Keratinocyte (primary cell): ENCODE measurements around the gene NUP160.

ENCODE experiments used
- EZH2 ChIP-seq: IDR thresholded peaks from one replicate; pipeline ENCODE4 v1.6.1; 2012; ENCODE audit warnings: inconsistent platforms, mild to moderate bottlenecking, low read length, moderate library complexity
- TF ChIP-seq, protein P1 (sequence below), 3 experiments: IDR thresholded peaks in 1 of 3; conservative IDR thresholded peaks in 1 of 3; optimal IDR thresholded peaks in 1 of 3; 2 replicates in 2 of 3; 3 replicates in 1 of 3; pipeline versions ENCODE3 to v1.5.1; 2011; ENCODE audit warnings: low read length in 3 of 3, mild to moderate bottlenecking in 3 of 3, moderate library complexity in 2 of 3, control low read depth in 1 of 3, inconsistent platforms in 1 of 3; ENCODE audit not compliant: insufficient read depth in 2 of 3; ENCODE audit errors: extremely low read depth in 1 of 3

DNA sequence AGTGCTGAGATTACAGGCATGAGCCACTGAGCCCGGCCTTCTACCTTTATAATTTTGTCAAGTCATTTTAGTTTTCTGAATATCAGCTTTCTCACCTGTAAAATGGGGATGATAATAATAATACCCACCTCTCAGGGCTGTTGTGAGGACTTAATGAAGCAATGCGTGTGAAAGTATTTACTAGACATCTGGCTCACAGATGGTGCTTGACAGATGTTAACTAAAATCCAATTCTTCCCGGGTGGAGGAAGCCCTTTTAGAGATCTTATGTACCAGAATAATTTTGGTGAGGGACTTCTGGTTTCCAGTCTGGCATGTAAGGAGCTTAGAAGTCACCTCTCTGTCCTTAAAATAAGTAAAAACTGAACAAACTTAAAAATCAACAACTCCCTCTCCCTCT lies 43.7 kb upstream of the NUP160 start:
- TF ChIP-seq, protein P1, sequence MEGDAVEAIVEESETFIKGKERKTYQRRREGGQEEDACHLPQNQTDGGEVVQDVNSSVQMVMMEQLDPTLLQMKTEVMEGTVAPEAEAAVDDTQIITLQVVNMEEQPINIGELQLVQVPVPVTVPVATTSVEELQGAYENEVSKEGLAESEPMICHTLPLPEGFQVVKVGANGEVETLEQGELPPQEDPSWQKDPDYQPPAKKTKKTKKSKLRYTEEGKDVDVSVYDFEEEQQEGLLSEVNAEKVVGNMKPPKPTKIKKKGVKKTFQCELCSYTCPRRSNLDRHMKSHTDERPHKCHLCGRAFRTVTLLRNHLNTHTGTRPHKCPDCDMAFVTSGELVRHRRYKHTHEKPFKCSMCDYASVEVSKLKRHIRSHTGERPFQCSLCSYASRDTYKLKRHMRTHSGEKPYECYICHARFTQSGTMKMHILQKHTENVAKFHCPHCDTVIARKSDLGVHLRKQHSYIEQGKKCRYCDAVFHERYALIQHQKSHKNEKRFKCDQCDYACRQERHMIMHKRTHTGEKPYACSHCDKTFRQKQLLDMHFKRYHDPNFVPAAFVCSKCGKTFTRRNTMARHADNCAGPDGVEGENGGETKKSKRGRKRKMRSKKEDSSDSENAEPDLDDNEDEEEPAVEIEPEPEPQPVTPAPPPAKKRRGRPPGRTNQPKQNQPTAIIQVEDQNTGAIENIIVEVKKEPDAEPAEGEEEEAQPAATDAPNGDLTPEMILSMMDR (optimal IDR thresholded peaks at IDR 0.05 in 1 of 3, IDR thresholded peaks at IDR 0.05 in 1 of 3, conservative IDR thresholded peaks at IDR 0.05 in 1 of 3; ENCODE audit: extremely low read depth in 1 of 3, insufficient read depth in 2 of 3, low read length in 3 of 3), result no peak
- no peak for TF ChIP-seq EZH2
